ENCODE measurements around the gene EVI2B. TPM values are rescaled to one million over a fixed set of nuclear protein-coding genes. Genes with fewer than 3 reads are reported as not detected.

Gene EVI2B
- total RNA-seq, 1 experiment from 2014 or later = 0.11 TPM

DNA sequence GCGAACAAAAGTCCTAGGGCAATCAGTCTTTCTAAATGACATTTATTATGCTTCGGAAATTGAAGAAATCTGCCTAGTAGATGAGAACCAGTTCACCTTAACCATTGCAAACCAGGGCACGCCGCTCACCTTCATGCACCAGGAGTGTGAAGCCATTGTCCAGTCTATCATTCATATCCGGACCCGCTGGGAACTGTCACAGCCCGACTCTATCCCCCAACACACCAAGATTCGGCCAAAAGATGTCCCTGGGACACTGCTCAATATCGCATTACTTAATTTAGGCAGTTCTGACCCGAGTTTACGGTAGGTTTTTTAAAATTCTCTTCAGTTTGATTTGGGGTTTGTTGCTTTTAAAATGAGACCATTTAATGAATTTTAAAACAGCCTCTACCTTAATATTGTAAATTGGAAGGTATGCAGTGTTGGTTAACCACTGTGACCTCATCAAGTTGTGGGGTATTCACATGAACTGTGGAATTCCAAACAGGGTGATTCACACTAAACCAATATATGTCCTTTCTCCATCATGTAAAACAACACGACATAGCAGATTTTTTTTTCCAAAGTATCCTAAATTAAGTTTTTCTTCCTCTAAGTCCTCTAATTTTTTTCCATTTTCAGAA lies 13.8 kb upstream of the EVI2B start:
- Histone ChIP-seq H3K9me3 (ENCODE audit: low read length) (no peaks in the 10 kb centered on the region), H3K9me2 (replicated peaks; ENCODE audit: low read length) (no peaks in the 10 kb centered on the region), H3K27me3 (ENCODE audit: low read length) (no peaks in the 10 kb centered on the region), H3K79me2 (ENCODE audit: low read length) (no peaks in the 10 kb centered on the region), H3K4me2 (ENCODE audit: low read length) (peak overlapping the region; percentile 62), H2AFZ (ENCODE audit: low read length) (no peak overlapping the region), H3K27ac (ENCODE audit: low read length) (peak overlapping the region; percentile 50), H3K9ac (ENCODE audit: low read length) (no peak overlapping the region; the same call in 1 of the 2 replicates), H3K36me3 (ENCODE audit: low read depth, low read length) (no peaks in the 10 kb centered on the region), H3K4me3 (ENCODE audit: low read length) (no peak overlapping the region; the same call in 1 of the 2 replicates), H3F3A (ENCODE audit: low read length, unreplicated experiment) (no peaks in the 10 kb centered on the region), H3K4me1 (ENCODE audit: insufficient read depth, low read length) (peaks cover 23% of the 10 kb centered on the region), H4K20me1 (ENCODE audit: low read length) (no peaks in the 10 kb centered on the region)
- POLR2A ChIA-PET (ENCODE audit: unreplicated experiment) = no interaction called here
- DNase-seq (peak; percentile 78), ATAC-seq (peak; percentile 96)
- intact Hi-C loops (cut with micrococcal nuclease) = no loop called here
- CTCF ChIA-PET = no interaction called here
- no TSS peak for BruUV-seq (replicated peaks)
- no peak for TF ChIP-seq EZH2 (IDR thresholded peaks at IDR 0.05; ENCODE audit: low read length, unreplicated experiment)
- TF ChIP-seq EZH2phosphoT487 (IDR thresholded peaks at IDR 0.05; ENCODE audit: borderline replicate concordance, low read length) = no peak
- TF ChIP-seq, protein P1, sequence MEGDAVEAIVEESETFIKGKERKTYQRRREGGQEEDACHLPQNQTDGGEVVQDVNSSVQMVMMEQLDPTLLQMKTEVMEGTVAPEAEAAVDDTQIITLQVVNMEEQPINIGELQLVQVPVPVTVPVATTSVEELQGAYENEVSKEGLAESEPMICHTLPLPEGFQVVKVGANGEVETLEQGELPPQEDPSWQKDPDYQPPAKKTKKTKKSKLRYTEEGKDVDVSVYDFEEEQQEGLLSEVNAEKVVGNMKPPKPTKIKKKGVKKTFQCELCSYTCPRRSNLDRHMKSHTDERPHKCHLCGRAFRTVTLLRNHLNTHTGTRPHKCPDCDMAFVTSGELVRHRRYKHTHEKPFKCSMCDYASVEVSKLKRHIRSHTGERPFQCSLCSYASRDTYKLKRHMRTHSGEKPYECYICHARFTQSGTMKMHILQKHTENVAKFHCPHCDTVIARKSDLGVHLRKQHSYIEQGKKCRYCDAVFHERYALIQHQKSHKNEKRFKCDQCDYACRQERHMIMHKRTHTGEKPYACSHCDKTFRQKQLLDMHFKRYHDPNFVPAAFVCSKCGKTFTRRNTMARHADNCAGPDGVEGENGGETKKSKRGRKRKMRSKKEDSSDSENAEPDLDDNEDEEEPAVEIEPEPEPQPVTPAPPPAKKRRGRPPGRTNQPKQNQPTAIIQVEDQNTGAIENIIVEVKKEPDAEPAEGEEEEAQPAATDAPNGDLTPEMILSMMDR (conservative IDR thresholded peaks at IDR 0.05; ENCODE audit: low read depth, low read length) = no peak

DNA sequence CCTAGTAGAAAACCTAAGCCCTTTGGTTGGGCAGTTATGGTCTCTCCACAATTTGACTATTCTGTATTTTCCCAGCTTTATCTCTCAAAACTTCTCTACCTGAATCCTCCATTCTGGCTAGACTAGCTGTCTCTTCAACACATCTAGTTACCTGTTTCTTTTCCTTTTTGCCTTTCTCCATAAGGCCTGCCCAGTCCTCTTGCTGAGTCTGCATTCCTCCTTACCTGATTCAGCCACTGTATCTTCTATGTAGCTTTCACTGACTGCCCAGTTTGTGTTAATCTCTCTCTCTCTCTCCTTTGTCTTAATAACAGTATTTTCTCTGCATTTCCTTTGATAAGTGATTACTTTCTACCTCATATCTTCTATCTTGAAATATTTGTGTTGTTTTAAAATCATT lies 9.7 kb upstream of the EVI2B start:
- Histone ChIP-seq H3F3A (ENCODE audit: low read length, unreplicated experiment) (no peaks in the 10 kb centered on the region), H4K20me1 (ENCODE audit: low read length) (no peaks in the 10 kb centered on the region), H2AFZ (ENCODE audit: low read length) (no peak overlapping the region), H3K4me1 (ENCODE audit: insufficient read depth, low read length) (peaks cover 30% of the 10 kb centered on the region), H3K36me3 (ENCODE audit: low read depth, low read length) (no peaks in the 10 kb centered on the region), H3K79me2 (ENCODE audit: low read length) (no peaks in the 10 kb centered on the region), H3K9me2 (replicated peaks; ENCODE audit: low read length) (no peaks in the 10 kb centered on the region), H3K9me3 (ENCODE audit: low read length) (no peaks in the 10 kb centered on the region), H3K9ac (ENCODE audit: low read length) (no peak overlapping the region), H3K4me3 (ENCODE audit: low read length) (no peak overlapping the region), H3K27me3 (ENCODE audit: low read length) (no peaks in the 10 kb centered on the region), H3K4me2 (ENCODE audit: low read length) (no peak overlapping the region), H3K27ac (ENCODE audit: low read length) (no peak overlapping the region)
- no peak for DNase-seq
- POLR2A ChIA-PET (ENCODE audit: unreplicated experiment) = no interaction called here
- TF ChIP-seq EZH2phosphoT487 (IDR thresholded peaks at IDR 0.05; ENCODE audit: borderline replicate concordance, low read length) = no peak
- TF ChIP-seq, protein P1 (conservative IDR thresholded peaks at IDR 0.05; ENCODE audit: low read depth, low read length) = no peak
- TF ChIP-seq EZH2 (IDR thresholded peaks at IDR 0.05; ENCODE audit: low read length, unreplicated experiment) = no peak
- intact Hi-C loops (cut with micrococcal nuclease) = loop anchor here (5.0 kb wide), 1 partner anchor 76 kb away; no protein-coding TSS in a partner anchor
- no peak for ATAC-seq
- BruUV-seq (replicated peaks) = no TSS peak
- CTCF ChIA-PET = no interaction called here

DNA sequence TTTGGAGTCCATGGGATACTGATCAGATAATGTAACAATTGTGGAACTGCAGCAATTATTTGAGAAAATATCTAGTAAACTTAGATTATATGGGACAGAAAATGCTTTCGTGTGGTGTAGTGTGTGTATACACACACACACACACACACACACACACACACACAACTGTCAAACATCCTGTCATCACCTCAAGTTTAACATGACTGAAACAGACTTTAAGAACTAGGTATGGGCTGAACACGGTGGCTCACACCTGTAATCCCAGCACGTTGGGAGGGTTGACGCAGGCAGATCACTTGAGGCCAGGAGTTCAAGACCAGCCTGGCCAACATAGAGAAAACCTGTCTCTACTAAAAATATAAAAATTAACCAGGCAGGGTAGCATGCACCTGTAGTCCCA lies 8.1 kb upstream of the EVI2B start:
- ChIA-PET CTCF (no interaction called here), POLR2A (ENCODE audit: unreplicated experiment) (no interaction called here)
- Histone ChIP-seq H2AFZ (ENCODE audit: low read length) (no peak overlapping the region), H3K9ac (ENCODE audit: low read length) (no peak overlapping the region), H3K4me1 (ENCODE audit: insufficient read depth, low read length) (peaks cover 18% of the 10 kb centered on the region), H3K79me2 (ENCODE audit: low read length) (no peaks in the 10 kb centered on the region), H3K36me3 (ENCODE audit: low read depth, low read length) (no peaks in the 10 kb centered on the region), H3K9me3 (ENCODE audit: low read length) (no peaks in the 10 kb centered on the region), H3K27me3 (ENCODE audit: low read length) (no peaks in the 10 kb centered on the region), H3K4me3 (ENCODE audit: low read length) (no peak overlapping the region), H3K27ac (ENCODE audit: low read length) (peak overlapping the region; percentile 17; the same call in 1 of the 2 replicates), H3F3A (ENCODE audit: low read length, unreplicated experiment) (no peaks in the 10 kb centered on the region), H3K9me2 (replicated peaks; ENCODE audit: low read length) (no peaks in the 10 kb centered on the region), H4K20me1 (ENCODE audit: low read length) (no peaks in the 10 kb centered on the region), H3K4me2 (ENCODE audit: low read length) (no peak overlapping the region; the same call in 1 of the 2 replicates)
- TF ChIP-seq, protein P1 (conservative IDR thresholded peaks at IDR 0.05; ENCODE audit: low read depth, low read length) = no peak
- TF ChIP-seq EZH2phosphoT487 (IDR thresholded peaks at IDR 0.05; ENCODE audit: borderline replicate concordance, low read length) (no peak), EZH2 (IDR thresholded peaks at IDR 0.05; ENCODE audit: low read length, unreplicated experiment) (no peak)
- ATAC-seq (no peak), DNase-seq (no peak)
- BruUV-seq (replicated peaks) = no TSS peak
- intact Hi-C loops (cut with micrococcal nuclease) = loop anchor here (5.0 kb wide), 1 partner anchor 75 kb away; no protein-coding TSS in a partner anchor

Measured in PC-3 (cell line).